ENCODE results near the gene SALL3.

SALL3 gene

GRCh38 chr18:78980777-78981380, 1.3 kb downstream of the SALL3 start:
- no peak for DNase-seq (ENCODE audit: low spot score)

- DNase-seq (ENCODE audit: low spot score): no peak
These were observed 1.8 kb downstream of the SALL3 start for GRCh38 chr18:78981394-78981831.

GRCh38 chr18:78981989-78982620, 2.5 kb downstream of the SALL3 start:
- no peak for DNase-seq (ENCODE audit: low spot score)

- no peak for DNase-seq (ENCODE audit: low spot score)
These were observed 3.9 kb downstream of the SALL3 start for GRCh38 chr18:78983512-78983911.

- peak; percentile 70 for DNase-seq (ENCODE audit: low spot score)
These were observed 5.5 kb downstream of the SALL3 start for GRCh38 chr18:78984941-78985784.

GRCh38 chr18:78986018-78986481, 6.4 kb downstream of the SALL3 start:
- peak; percentile 1 for DNase-seq (ENCODE audit: low spot score)

- no peak for DNase-seq (ENCODE audit: low spot score)
These were observed 11.8 kb downstream of the SALL3 start for GRCh38 chr18:78991446-78991845.

- no peak for DNase-seq (ENCODE audit: low spot score)
These were observed 12.7 kb downstream of the SALL3 start for GRCh38 chr18:78992041-78993011.

- DNase-seq (ENCODE audit: low spot score): no peak
These were observed 13.7 kb downstream of the SALL3 start for GRCh38 chr18:78993014-78993926.

GRCh38 chr18:78994000-78994399, 14.4 kb downstream of the SALL3 start:
- DNase-seq (ENCODE audit: low spot score): no peak

GRCh38 chr18:78994531-78994930, 14.9 kb downstream of the SALL3 start:
- DNase-seq (ENCODE audit: low spot score): no peak

- no peak for DNase-seq (ENCODE audit: low spot score)
These were observed 15.5 kb downstream of the SALL3 start for GRCh38 chr18:78994977-78995582.

GRCh38 chr18:78995740-78996395, 16.2 kb downstream of the SALL3 start:
- DNase-seq (ENCODE audit: low spot score): no peak

- no peak for DNase-seq (ENCODE audit: low spot score)
These were observed 17.3 kb downstream of the SALL3 start for GRCh38 chr18:78996741-78997490.

- DNase-seq (ENCODE audit: low spot score): no peak
These were observed 18.9 kb downstream of the SALL3 start for GRCh38 chr18:78998371-78999071.

GRCh38 chr18:78999939-79000338, 20.3 kb downstream of the SALL3 start:
- DNase-seq (ENCODE audit: low spot score): no peak

GRCh38 chr18:79000997-79001396, 21.4 kb downstream of the SALL3 start:
- DNase-seq (ENCODE audit: low spot score): no peak

GRCh38 chr18:79005653-79006052, 26.0 kb downstream of the SALL3 start:
- no peak for DNase-seq (ENCODE audit: low spot score)

All from RKO (cell line).